ENCODE measurements around the gene AUTS2.

DNA sequence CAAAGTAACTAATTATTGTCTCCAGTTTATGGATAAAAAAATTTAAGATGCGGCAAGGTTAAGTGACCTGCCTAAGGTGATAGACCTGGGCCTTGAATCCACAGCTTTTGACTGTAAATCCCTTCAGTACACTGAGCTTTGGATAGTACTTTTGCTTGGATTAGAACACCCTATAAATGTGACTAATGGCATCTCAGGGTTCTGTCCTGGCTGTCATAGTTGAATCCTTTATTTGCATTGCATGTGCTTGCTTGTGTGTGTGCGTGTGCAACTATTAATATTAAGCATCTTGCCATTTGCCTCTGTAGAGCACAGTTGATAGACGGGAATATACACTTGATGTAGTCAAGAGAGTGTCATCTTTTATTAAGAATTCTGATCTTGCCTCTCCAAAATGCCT, 228.0 kb downstream of the AUTS2 start:
- TF ChIP-seq POLR2A (IDR thresholded peaks at IDR 0.05), result no peak
- TF ChIP-seq, protein P1, sequence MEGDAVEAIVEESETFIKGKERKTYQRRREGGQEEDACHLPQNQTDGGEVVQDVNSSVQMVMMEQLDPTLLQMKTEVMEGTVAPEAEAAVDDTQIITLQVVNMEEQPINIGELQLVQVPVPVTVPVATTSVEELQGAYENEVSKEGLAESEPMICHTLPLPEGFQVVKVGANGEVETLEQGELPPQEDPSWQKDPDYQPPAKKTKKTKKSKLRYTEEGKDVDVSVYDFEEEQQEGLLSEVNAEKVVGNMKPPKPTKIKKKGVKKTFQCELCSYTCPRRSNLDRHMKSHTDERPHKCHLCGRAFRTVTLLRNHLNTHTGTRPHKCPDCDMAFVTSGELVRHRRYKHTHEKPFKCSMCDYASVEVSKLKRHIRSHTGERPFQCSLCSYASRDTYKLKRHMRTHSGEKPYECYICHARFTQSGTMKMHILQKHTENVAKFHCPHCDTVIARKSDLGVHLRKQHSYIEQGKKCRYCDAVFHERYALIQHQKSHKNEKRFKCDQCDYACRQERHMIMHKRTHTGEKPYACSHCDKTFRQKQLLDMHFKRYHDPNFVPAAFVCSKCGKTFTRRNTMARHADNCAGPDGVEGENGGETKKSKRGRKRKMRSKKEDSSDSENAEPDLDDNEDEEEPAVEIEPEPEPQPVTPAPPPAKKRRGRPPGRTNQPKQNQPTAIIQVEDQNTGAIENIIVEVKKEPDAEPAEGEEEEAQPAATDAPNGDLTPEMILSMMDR (IDR thresholded peaks at IDR 0.05), result no peak
